Measurements from ENCODE around the gene CCDC187. TPM values are rescaled to one million over a fixed set of nuclear protein-coding genes. Genes with fewer than 3 reads are reported as not detected.

CCDC187 gene
- total RNA-seq, 1 experiment from 2014 or later = 0.04 TPM

- no peak for TF ChIP-seq MXD4 (CRISPR knock-in tag; IDR thresholded peaks at IDR 0.05; ENCODE audit: borderline replicate concordance)
- TF ChIP-seq OVOL2 (CRISPR knock-in tag; IDR thresholded peaks at IDR 0.05; ENCODE audit: borderline replicate concordance) = no peak
- no peak for TF ChIP-seq ATF1 (CRISPR knock-in tag; IDR thresholded peaks at IDR 0.05)
- TF ChIP-seq USF1 (CRISPR knock-in tag; IDR thresholded peaks at IDR 0.05) = no peak
- no peak for TF ChIP-seq SMAD4 (CRISPR knock-in tag; IDR thresholded peaks at IDR 0.05)
- ChIA-PET CTCF (interaction anchor here (0.6 to 3.3 kb wide), 5 partner anchors 20 to 724 kb away, joined by 3 to 33 read pairs (median 4); partner anchors contain the start of gene DNLZ), POLR2A (interaction anchor here (1.3 kb wide), 1 partner anchor 19 kb away, joined by 3 read pairs; no protein-coding TSS in a partner anchor)
- ATAC-seq (peak; percentile 4; the same call in 1 of the 2 replicates), DNase-seq (ENCODE audit: low spot score) (no peak)
- Mint-ChIP-seq H3K4me3 (peak overlapping the region; percentile 53), H3K36me3 (no peaks in the 10 kb centered on the region), H3K27ac (no peak overlapping the region), H3K4me1 (no peaks in the 10 kb centered on the region), H3K9me3 (no peaks in the 10 kb centered on the region), H3K27me3 (ENCODE audit: low read depth) (no peaks in the 10 kb centered on the region)
Observed at GRCh38 chr9:136343121-136343883, 39.4 kb upstream of the CCDC187 start.

GRCh38 chr9:136342181-136343120 is 38.6 kb upstream of the CCDC187 start:
- Mint-ChIP-seq H3K36me3 (no peaks in the 10 kb centered on the region), H3K27ac (no peak overlapping the region), H3K4me1 (no peaks in the 10 kb centered on the region), H3K27me3 (ENCODE audit: low read depth) (no peaks in the 10 kb centered on the region), H3K4me3 (peak overlapping the region; percentile 53), H3K9me3 (no peaks in the 10 kb centered on the region)
- ATAC-seq (peak; percentile 57), DNase-seq (ENCODE audit: low spot score) (peak; percentile 92)
- POLR2A ChIA-PET = interaction anchor here (1.3 kb wide), 1 partner anchor 20 kb away, joined by 3 read pairs; no protein-coding TSS in a partner anchor
- TF ChIP-seq ZNF532 (CRISPR knock-in tag; IDR thresholded peaks at IDR 0.05; ENCODE audit: borderline replicate concordance) (no peak), SP1 (CRISPR knock-in tag; conservative IDR thresholded peaks at IDR 0.05) (peak; percentile 89), STAT6 (CRISPR knock-in tag; conservative IDR thresholded peaks at IDR 0.05; ENCODE audit: low read depth) (no peak), ZNF423 (CRISPR knock-in tag; IDR thresholded peaks at IDR 0.05) (0 out of 2 replicates have a peak, but pooled peaks have one; percentile 2), ATF3 (CRISPR knock-in tag; conservative IDR thresholded peaks at IDR 0.05) (no peak), ZNF263 (CRISPR knock-in tag; IDR thresholded peaks at IDR 0.05; ENCODE audit: low read depth) (peak; percentile 22; the same call in 1 of the 2 replicates), ZNF317 (CRISPR knock-in tag; IDR thresholded peaks at IDR 0.05; ENCODE audit: borderline replicate concordance, low read depth) (no peak)
- CTCF ChIA-PET = interaction anchor here (0.6 to 3.3 kb wide), 12 partner anchors 11 to 300 kb away, joined by 3 to 33 read pairs (median 4); partner anchors contain the start of gene DNLZ
